SKM-1 (cell line): ENCODE data around the gene KDELR1.
"Not testable (repeated sequence)": the region's sequence is repeated elsewhere in the genome, so short reads cannot be mapped to it uniquely, and the experiment has no call there.

Experiments used
- DNase-seq: peaks from one replicate; lab custom pipeline; 2025; ENCODE audit not compliant: unreplicated experiment; lab: John Stamatoyannopoulos, UW

KDELR1 gene

GRCh38 chr19:48397263-48398101, 6.1 kb upstream of the KDELR1 start:
- DNase-seq: no peak

GRCh38 chr19:48396824-48397176, 5.4 kb upstream of the KDELR1 start:
- no peak for DNase-seq

- no peak for DNase-seq
These were observed 4.9 kb upstream of the KDELR1 start for GRCh38 chr19:48396016-48396823.

DNA sequence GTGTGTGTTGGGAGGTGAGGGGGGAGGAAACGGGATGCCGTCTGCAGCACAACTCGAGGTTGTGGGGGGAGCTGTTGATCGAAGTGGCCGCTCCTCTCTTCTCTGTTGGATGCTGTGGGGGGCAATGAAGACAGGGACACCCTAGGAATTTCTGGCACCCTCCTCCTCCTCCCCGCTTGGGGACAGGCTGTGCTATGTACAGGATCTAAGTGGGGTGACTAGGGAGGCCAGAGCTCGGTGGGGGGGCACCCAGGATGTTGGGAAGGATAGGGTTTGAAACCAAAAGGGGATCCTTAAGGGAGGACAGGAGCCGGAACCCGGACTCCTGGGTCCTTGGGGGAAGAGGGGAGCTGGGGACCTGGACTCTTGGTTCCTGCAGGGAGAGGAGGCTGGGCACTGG, 4.1 kb upstream of the KDELR1 start:
- DNase-seq: no peak

DNA sequence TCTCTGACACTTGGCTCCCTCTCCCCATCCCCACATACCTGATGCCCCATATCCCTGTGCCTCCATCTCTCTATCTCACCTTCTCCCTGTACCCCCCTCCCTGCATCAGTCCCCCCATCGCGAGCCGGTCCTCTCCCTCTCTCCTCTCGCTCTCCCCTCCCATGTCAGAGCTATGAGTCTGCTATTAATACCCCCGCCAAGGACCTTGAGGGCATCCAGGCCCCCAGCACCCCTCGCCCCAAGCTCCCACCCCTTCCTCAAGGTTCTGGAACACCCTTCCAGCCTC, 3.8 kb upstream of the KDELR1 start:
- no peak for DNase-seq

- DNase-seq: no peak
These were observed 3.2 kb upstream of the KDELR1 start for GRCh38 chr19:48394331-48395169.

DNA sequence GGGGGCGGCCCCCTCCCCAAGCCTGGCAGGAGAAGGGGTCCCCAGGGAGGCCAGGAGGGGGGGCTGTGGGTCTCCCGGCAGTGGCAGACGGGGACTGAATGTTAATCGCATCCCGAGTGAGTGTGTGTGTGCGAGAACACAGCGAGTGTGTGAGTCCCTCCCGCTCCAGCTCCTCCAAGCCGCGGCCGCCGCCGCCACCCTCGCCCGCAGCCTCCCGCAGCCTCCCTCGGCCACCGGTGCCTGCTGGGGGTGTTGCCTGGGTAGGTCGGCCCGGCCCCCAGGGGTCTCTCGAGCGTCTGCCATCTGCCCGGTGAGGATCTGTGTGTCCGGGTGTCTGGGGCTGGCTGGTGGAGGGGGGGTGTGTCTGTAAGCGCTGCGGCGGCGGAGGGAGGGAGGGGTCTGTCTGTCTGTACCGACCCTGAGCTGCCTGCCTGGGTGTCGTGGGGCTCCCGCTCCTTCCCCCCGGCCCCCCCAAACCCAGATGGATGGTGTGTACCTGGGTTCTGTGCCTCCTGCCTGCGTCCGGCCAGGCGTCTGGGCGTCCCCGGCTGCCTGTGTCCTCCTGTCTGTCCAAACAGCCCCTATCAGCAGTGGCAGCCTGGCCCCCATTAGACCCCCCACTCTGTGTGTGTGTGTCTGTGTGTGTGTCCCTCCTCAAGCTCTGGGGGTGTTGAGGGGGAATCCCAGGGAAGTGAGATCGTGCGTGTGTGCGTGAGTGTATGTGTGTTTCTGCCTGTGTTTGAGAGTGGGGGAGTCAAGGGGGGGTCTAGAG, 2.4 kb upstream of the KDELR1 start, which contains the start of gene GRIN2D:
Gene GRIN2D (plus strand): TSS at position 110 of the 772 bp plus-strand sequence. CDS start 4,725 bp downstream, outside the sequence.
- no peak for DNase-seq

DNA sequence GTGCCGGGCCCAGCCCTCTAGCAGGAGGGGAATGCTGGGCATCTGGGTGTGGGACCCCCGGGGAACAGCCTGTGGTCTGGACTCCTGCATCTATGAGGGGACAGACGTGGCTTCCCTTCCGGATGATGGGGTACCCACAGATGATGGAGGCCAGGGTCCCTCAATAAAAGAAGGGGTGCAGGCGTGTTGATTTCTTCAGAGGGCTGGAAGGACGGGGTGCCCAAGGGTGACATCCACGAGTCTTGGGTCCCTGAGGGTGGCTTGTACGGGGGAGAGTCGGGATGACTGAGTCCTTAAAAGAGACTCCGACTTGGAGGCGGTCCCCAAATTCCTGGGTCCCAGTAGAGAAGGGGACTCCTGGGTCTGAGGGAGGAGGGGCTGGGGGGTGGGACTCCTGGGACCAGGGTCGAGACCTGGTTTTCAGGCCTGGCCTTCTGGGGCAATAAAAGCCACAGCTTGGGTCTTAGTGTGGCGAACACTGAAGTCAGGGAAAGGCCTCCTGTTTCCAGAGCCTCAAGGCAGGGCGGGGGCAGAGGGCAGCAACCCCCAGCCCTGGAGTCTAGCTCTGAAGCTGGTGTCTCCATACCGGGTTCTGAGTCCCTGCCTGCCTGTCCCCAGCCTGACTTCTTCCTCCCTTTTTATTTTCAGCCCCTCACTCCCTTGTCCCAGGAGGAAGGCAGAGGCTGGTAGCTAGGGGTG, 1.7 kb upstream of the KDELR1 start:
- DNase-seq: no peak

GRCh38 chr19:48392006-48392344, 624 bp upstream of the KDELR1 start:
- not testable (repeated sequence) for DNase-seq

GRCh38 chr19:48390188-48391099, 907 bp downstream of the KDELR1 start:
- DNase-seq: no peak

DNA sequence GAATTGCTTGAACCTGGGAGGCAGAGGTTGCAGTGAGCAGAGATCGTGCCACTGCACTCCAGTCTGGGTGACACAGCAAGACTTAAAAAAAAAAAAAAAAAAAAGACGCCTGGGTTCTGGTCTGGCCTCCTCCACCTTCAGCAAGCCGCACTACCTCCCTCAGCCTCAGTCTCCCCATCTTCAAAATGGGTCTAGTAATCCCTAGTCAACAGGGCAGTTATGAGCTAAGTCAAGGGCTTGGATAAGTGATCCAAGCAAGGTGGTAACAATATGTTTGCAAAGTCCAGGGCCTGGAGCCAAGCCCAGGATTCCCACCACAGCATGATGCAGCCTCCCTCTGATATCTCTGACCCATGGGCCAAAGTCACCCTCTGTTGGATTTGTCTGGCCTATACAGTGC, 4.4 kb downstream of the KDELR1 start:
- no peak for DNase-seq

DNA sequence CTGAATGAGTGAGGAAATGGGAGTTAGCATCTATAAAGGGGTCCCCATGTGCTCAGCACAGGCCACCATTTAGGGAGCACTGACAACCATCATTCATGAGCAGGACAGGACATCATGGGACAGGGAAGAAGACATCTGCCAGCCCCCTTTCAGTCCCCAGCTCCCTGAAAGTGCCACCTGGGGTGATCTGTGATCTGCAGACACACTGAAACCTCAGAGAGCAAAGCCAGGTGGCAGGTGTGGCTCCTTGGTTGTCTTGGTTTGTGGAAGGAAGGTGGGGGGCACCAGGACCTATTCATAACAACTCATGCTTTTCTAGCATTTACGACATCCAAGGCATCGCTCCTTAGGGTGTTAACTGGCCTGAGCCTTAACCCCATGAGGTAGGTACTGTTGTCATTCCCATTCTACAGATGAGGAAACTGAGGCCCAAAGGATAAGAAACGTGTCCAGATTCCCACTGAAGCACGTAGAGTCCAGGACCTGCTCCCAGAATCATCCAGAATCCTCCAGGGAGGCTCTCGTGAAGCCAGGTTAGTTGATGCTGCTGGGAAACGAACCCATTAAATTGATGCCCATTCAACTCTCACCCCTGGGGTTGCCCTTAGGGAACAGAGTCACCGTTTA, 5.8 kb downstream of the KDELR1 start:
- DNase-seq: no peak

DNA sequence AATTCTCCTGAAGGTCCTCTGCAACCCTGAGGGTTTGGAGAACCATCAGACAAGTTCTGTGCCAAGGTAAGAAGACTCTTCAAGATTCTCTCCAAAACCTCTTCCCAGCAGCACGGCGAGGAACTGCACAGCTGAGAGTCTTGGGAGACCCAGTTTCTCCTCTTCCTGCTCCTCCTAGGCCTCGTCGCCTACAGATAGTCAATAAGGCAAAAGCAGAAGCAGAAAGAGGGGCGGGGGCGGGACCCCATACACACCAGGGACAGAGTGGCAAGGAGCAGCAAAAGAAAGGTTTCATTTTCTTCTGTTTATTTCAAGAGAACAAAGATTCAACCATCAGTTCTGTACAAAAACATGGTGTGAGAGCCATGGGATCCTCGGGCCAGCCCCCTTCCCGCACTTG, 9.1 kb downstream of the KDELR1 start:
- DNase-seq: no peak

GRCh38 chr19:48381178-48381950, 10.0 kb downstream of the KDELR1 start:
- no peak for DNase-seq

DNA sequence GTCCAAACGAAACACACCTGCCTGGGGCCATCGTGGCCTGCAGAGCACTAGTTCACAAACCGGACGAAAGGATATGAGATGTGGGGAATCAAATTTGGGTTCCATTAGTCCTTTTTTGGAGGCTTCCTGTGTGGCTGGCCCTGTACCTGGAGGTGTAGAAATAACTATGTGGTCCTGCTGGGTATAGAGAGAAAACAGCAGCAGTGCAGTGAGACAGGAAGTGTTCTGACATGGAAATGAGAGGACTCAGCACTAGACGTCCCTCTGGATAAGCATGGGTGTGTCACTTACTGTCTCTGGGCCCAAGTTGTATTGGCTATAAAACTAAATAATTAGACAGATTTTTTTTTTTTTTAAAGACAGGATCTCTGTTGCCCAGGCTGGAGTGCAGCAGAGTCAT, 12.3 kb downstream of the KDELR1 start:
- DNase-seq: no peak

- DNase-seq: no peak
These were observed 13.2 kb downstream of the KDELR1 start for GRCh38 chr19:48378194-48378570.

DNA sequence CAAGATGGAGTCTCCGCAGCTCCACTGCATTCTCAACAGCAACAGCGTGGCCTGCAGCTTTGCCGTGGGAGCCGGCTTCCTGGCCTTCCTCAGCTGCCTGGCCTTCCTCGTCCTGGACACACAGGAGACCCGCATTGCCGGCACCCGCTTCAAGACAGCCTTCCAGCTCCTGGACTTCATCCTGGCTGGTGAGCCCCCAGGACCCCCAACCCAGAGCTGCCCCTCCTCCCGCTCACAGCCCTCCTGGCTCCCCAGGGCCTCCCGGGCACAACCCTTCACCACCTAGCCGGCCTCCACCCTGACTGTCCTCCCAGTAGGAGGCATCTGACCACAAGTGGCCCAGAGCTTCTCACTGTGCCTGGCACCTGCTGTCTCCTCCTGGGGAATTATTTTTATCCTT, 17.8 kb downstream of the KDELR1 start:
- no peak for DNase-seq

GRCh38 chr19:48372904-48373303, 18.4 kb downstream of the KDELR1 start:
- DNase-seq: no peak
